Measurements from ENCODE around the gene ST14. TPM values are rescaled to one million over a fixed set of nuclear protein-coding genes. Genes with fewer than 3 reads are reported as not detected.

The ST14 gene
- total RNA-seq, 4 donors from 2014 or later: 109 to 225 (median 141) TPM

- TF ChIP-seq POLR2A (IDR thresholded peaks at IDR 0.05): no peak
- TF ChIP-seq, protein P1, sequence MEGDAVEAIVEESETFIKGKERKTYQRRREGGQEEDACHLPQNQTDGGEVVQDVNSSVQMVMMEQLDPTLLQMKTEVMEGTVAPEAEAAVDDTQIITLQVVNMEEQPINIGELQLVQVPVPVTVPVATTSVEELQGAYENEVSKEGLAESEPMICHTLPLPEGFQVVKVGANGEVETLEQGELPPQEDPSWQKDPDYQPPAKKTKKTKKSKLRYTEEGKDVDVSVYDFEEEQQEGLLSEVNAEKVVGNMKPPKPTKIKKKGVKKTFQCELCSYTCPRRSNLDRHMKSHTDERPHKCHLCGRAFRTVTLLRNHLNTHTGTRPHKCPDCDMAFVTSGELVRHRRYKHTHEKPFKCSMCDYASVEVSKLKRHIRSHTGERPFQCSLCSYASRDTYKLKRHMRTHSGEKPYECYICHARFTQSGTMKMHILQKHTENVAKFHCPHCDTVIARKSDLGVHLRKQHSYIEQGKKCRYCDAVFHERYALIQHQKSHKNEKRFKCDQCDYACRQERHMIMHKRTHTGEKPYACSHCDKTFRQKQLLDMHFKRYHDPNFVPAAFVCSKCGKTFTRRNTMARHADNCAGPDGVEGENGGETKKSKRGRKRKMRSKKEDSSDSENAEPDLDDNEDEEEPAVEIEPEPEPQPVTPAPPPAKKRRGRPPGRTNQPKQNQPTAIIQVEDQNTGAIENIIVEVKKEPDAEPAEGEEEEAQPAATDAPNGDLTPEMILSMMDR (IDR thresholded peaks at IDR 0.05): no peak
- H3K36me3 ChIP-seq: peaks cover 0 to 10% (median 0%) of the 10 kb centered on the region in 3 donors
- no peaks in the 10 kb centered on the region for H3K9me3 ChIP-seq
- H3K27ac ChIP-seq: no peak overlapping the region
- intact Hi-C loops (cut with DNase I): no loop called here
- WGBS, 2 donors: 77 to 82% methylated on average over 5 of the region's 5 CpGs
- peaks cover 26 to 60% (median 32%) of the 10 kb centered on the region in 3 donors for H3K4me1 ChIP-seq
- no peak for DNase-seq
- no peak overlapping the region for H3K4me3 ChIP-seq
- H3K27me3 ChIP-seq: no peaks in the 10 kb centered on the region
These were observed 16.3 kb downstream of the ST14 start for GRCh38 chr11:130175898-130176297.

GRCh38 chr11:130177782-130178181 is 18.2 kb downstream of the ST14 start:
- Histone ChIP-seq H3K4me1 (peaks cover 38 to 62% (median 40%) of the 10 kb centered on the region in 3 donors), H3K9me3 (no peaks in the 10 kb centered on the region), H3K27me3 (no peaks in the 10 kb centered on the region), H3K27ac (peak overlapping the region in 3 of 4 donors; percentile 78 to 89 (median 80)), H3K4me3 (no peak overlapping the region), H3K36me3 (peaks cover 0 to 10% (median 0%) of the 10 kb centered on the region in 3 donors)
- no peak for DNase-seq
- TF ChIP-seq, protein P1 (IDR thresholded peaks at IDR 0.05): no peak
- TF ChIP-seq POLR2A (IDR thresholded peaks at IDR 0.05): no peak
- intact Hi-C loops (cut with DNase I): no loop called here
- 83 to 87% methylated on average over 8 to 10 of the region's 10 CpGs for WGBS, 2 donors

DNA sequence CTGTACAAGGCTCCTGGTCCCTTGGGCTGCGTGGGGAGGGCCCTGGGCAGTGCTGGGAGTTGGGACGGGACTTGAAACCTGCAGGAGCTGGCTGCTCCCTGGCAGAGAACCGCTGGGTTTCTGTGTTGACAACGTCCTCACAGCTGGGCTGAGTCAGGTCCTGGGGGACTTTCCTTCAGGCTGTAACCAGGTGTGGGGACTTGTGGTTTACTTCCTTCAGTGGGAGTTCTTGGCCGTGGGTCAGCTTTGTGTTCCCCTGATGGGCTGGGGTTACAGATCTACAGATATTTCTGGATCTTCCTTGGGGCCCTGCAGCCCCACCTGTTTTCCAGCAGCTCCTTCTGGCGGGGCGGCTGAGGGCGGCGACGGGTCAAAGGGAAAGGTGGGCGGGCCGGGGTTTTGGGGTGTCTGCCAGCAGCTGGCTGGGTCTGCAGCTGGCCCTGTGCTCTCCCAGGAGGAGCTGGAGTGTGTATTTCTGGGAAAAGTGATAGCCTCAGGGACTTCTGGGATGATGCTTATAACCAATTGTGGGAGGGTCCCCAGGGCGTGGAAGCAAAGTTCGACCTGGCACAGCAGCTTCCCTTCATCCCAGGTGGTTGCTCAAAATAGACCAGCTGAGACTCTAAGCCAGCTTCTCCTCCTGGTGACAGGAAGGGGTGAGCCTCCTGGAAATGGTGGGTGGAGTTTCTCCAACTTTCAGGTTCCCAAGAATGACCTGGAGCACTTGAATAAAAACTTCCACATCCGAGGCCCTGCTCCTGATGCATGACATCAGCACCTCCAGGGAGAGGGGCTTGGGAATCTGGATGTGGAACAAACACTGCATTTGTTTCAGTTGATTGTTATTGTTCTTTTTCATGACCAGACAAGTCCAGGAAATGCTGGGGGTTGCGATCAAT is 19.1 kb downstream of the ST14 start:
- WGBS, 2 donors: 45 to 46% methylated on average over 2 to 4 of the region's 16 CpGs
- TF ChIP-seq POLR2A (IDR thresholded peaks at IDR 0.05): no peak
- TF ChIP-seq, protein P1 (IDR thresholded peaks at IDR 0.05): no peak
- intact Hi-C loops (cut with DNase I): no loop called here
- Histone ChIP-seq H3K27me3 (no peaks in the 10 kb centered on the region), H3K27ac (peak overlapping the region; percentile 78 to 89 (median 79)), H3K4me3 (no peak overlapping the region), H3K36me3 (peaks cover 0 to 10% (median 0%) of the 10 kb centered on the region in 3 donors), H3K4me1 (peaks cover 38 to 62% (median 40%) of the 10 kb centered on the region in 3 donors), H3K9me3 (no peaks in the 10 kb centered on the region)
- DNase-seq: no peak

GRCh38 chr11:130179396-130180306 is 20.1 kb downstream of the ST14 start:
- H3K36me3 ChIP-seq: peaks cover 0 to 9% (median 0%) of the 10 kb centered on the region in 3 donors
- no peaks in the 10 kb centered on the region for H3K27me3 ChIP-seq
- TF ChIP-seq, protein P1 (IDR thresholded peaks at IDR 0.05): no peak
- no peak for TF ChIP-seq POLR2A (IDR thresholded peaks at IDR 0.05)
- WGBS, 2 donors: 81 to 82% methylated on average over 9 to 13 of the region's 21 CpGs
- no peak overlapping the region for H3K4me3 ChIP-seq
- H3K4me1 ChIP-seq: peaks cover 38 to 62% (median 40%) of the 10 kb centered on the region in 3 donors
- intact Hi-C loops (cut with DNase I): no loop called here
- peak overlapping the region; percentile 78 to 89 (median 79) for H3K27ac ChIP-seq
- H3K9me3 ChIP-seq: no peaks in the 10 kb centered on the region
- no peak for DNase-seq

Data from esophagus squamous epithelium (tissue), 5 donors.